ENCODE measurements around the gene C5.

- no peak for TF ChIP-seq CTCF (IDR thresholded peaks at IDR 0.05)
- no peak for TF ChIP-seq POLR2A (IDR thresholded peaks at IDR 0.05)
Measured at GRCh38 chr9:120923620-120924328, 126.3 kb downstream of the C5 start.

Data from adrenal gland (tissue), 5 donors.